ENCODE results near the gene KLHDC7B.

GRCh38 chr22:50503475-50504145 lies 42.1 kb upstream of the KLHDC7B start:
- no peak for TF ChIP-seq GATA3 (IDR thresholded peaks at IDR 0.05; ENCODE audit: low read depth, low read length)
- no peak for TF ChIP-seq GATA2 (IDR thresholded peaks at IDR 0.05; ENCODE audit: low read depth, low read length)
